HG03060 (cell line): ENCODE measurements around the gene IL1RN.

ENCODE experiments used
- ATAC-seq: cut with Tn5 transposase; IDR thresholded peaks from one replicate; pipeline ENCODE4 v1.9.1; 2021; ENCODE audit warnings: low read depth, moderate number of reproducible peaks; ENCODE audit not compliant: unreplicated experiment

The IL1RN gene

GRCh38 chr2:113124984-113125855 lies 2.2 kb upstream of the IL1RN start:
- no peak for ATAC-seq

- ATAC-seq: no peak
Measured at GRCh38 chr2:113127646-113128570, 510 bp downstream of the IL1RN start.

- ATAC-seq: no peak
Measured at GRCh38 chr2:113129519-113130078, 2.2 kb downstream of the IL1RN start.

- no peak for ATAC-seq
Measured at GRCh38 chr2:113131352-113132185, 4.2 kb downstream of the IL1RN start.

- ATAC-seq: no peak
Measured at GRCh38 chr2:113132414-113133021, 5.1 kb downstream of the IL1RN start.

- no peak for ATAC-seq
Measured at GRCh38 chr2:113133704-113134598, 6.6 kb downstream of the IL1RN start.

GRCh38 chr2:113134717-113135116 lies 7.3 kb downstream of the IL1RN start:
- ATAC-seq: no peak

- no peak for ATAC-seq
Measured at GRCh38 chr2:113135317-113135716, 7.9 kb downstream of the IL1RN start.

- ATAC-seq: no peak
Measured at GRCh38 chr2:113136828-113137775, 9.7 kb downstream of the IL1RN start.

- no peak for ATAC-seq
Measured at GRCh38 chr2:113137827-113138226, 10.4 kb downstream of the IL1RN start.

- no peak for ATAC-seq
Measured at GRCh38 chr2:113138428-113139322, 11.3 kb downstream of the IL1RN start.

- no peak for ATAC-seq
Measured at GRCh38 chr2:113141451-113141850, 14.1 kb downstream of the IL1RN start.

GRCh38 chr2:113142290-113142689 lies 14.9 kb downstream of the IL1RN start:
- no peak for ATAC-seq

GRCh38 chr2:113144259-113144658 lies 16.9 kb downstream of the IL1RN start:
- ATAC-seq: no peak

- no peak for ATAC-seq
Measured at GRCh38 chr2:113148606-113149552, 21.5 kb downstream of the IL1RN start.
